GM19455 (cell line): Measurements from ENCODE around the gene ABCC5.

Experiments used
- ATAC-seq: cut with Tn5 transposase; IDR thresholded peaks from one replicate; pipeline ENCODE4 v1.9.1; 2021; ENCODE audit not compliant: unreplicated experiment

Gene ABCC5

GRCh38 chr3:183927059-183927458 is 90.6 kb downstream of the ABCC5 start:
- ATAC-seq, result no peak

- ATAC-seq, result no peak
Measured at GRCh38 chr3:183924956-183925355, 92.7 kb downstream of the ABCC5 start.

- no peak for ATAC-seq
Measured at GRCh38 chr3:183924543-183924942, 93.1 kb downstream of the ABCC5 start.

GRCh38 chr3:183922421-183922820 is 95.3 kb downstream of the ABCC5 start:
- ATAC-seq, result no peak

GRCh38 chr3:183921096-183921495 is 96.6 kb downstream of the ABCC5 start:
- ATAC-seq, result no peak

GRCh38 chr3:183920416-183920815 is 97.3 kb downstream of the ABCC5 start:
- no peak for ATAC-seq

GRCh38 chr3:183918178-183918577 is 99.5 kb downstream of the ABCC5 start:
- ATAC-seq, result no peak

GRCh38 chr3:183917776-183918175 is 99.9 kb downstream of the ABCC5 start:
- ATAC-seq, result no peak

- ATAC-seq, result no peak
Measured at GRCh38 chr3:183914856-183915255, 102.8 kb downstream of the ABCC5 start.

- ATAC-seq, result no peak
Measured at GRCh38 chr3:183913580-183913920, 104.1 kb downstream of the ABCC5 start.

- ATAC-seq, result no peak
Measured at GRCh38 chr3:183912895-183913579, 104.6 kb downstream of the ABCC5 start.

GRCh38 chr3:183911763-183912506 is 105.7 kb downstream of the ABCC5 start:
- no peak for ATAC-seq

- no peak for ATAC-seq
Measured at GRCh38 chr3:183911087-183911486, 106.6 kb downstream of the ABCC5 start.

- ATAC-seq, result no peak
Measured at GRCh38 chr3:183909030-183909600, 108.6 kb downstream of the ABCC5 start.

GRCh38 chr3:183907911-183908331 is 109.8 kb downstream of the ABCC5 start:
- ATAC-seq, result no peak

GRCh38 chr3:183907176-183907575 is 110.5 kb downstream of the ABCC5 start:
- no peak for ATAC-seq

GRCh38 chr3:183906234-183906921 is 111.3 kb downstream of the ABCC5 start:
- no peak for ATAC-seq

GRCh38 chr3:183904833-183905780 is 112.6 kb downstream of the ABCC5 start:
- no peak for ATAC-seq

- no peak for ATAC-seq
Measured at GRCh38 chr3:183898028-183898431, 119.7 kb downstream of the ABCC5 start.

GRCh38 chr3:183897606-183898005 is 120.1 kb downstream of the ABCC5 start:
- no peak for ATAC-seq

GRCh38 chr3:183896610-183897009 is 121.1 kb downstream of the ABCC5 start:
- ATAC-seq, result no peak
